HG02981 (cell line): Measurements from ENCODE around the gene PAK6.

Experiments used
- ATAC-seq: cut with Tn5 transposase; IDR thresholded peaks from one replicate; pipeline ENCODE4 v1.9.1; 2021; ENCODE audit warnings: mild to moderate bottlenecking, moderate library complexity; ENCODE audit not compliant: unreplicated experiment

The PAK6 gene

GRCh38 chr15:40307421-40308211 lies 68.8 kb downstream of the PAK6 start, which contains the start of gene PLCB2:
PLCB2 (minus strand) TSS chr15:40307935; CDS start chr15:40307672, 263 bp downstream.
- peak; percentile 46 for ATAC-seq

DNA sequence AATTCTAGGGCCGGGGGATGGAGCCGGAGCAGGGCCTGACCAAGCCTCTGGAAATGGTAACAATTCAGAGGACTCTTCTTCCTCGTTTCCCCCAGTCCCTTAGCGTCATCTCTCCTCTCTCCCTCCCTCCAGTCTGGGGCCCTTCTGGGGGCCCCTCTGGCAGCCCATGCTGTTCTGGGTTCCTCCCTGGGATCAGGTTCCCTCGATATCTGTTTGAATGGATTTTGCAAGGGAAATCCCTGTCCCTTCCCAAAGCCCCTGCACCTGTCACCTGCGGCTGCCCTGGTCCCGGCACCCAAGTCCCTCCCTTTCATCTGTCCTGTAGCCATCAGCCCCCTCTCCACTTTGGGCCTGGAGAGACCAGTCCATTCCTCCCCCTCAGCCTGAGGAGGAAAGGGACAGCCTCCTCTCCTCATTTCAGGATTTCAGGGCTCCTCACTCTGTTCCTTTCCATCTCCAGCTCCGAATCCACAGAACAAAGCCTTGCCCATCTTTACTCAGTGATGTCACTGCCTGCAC lies 70.5 kb downstream of the PAK6 start:
- ATAC-seq, result no peak

DNA sequence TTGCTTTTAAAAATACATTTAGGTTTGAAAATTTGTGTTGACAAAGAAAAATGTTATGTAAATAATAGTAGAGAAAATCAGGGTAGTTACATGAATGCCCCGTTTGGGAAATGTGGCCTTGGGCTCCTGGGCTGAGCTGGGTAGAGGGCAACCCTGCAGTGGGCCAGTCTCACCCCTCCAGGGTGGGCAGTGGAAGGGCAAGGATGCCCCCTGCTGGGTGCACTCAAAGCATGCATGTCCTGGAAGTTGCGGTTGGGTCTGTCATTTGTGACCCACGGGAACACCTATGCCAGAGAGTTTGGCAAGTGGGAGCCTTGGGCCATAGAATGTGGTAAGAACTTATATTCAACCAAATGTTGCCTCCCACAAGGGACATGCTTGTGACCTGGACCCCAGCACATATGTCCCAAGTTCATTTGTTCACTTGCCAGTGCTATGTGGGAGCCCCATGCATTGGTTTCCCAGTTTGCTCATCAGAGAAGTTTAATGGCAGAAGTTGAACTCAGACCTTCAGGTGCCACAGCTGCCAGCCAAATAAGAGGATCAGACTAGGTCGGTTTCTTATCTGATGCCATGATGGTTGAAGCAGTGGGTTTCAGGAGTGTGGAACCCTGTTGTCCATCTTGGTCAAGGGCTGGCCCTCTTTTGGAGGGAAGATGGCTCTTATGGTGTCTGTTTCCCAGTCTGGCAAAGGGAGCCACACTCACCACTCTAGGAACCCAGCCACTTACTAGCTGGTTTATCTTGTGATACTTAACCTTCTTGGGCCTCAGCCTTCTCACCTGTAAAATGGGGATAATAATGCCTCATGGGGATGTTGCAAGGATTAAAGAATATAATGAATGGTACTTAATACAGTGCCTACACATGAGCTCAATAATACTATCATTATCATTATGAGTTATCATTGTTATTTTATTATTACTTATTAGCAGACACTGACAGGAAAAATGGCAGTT lies 71.4 kb downstream of the PAK6 start:
- no peak for ATAC-seq

- ATAC-seq, result no peak
Observed at GRCh38 chr15:40310993-40311392, 72.1 kb downstream of the PAK6 start.

GRCh38 chr15:40312370-40313158 lies 73.7 kb downstream of the PAK6 start:
- no peak for ATAC-seq

DNA sequence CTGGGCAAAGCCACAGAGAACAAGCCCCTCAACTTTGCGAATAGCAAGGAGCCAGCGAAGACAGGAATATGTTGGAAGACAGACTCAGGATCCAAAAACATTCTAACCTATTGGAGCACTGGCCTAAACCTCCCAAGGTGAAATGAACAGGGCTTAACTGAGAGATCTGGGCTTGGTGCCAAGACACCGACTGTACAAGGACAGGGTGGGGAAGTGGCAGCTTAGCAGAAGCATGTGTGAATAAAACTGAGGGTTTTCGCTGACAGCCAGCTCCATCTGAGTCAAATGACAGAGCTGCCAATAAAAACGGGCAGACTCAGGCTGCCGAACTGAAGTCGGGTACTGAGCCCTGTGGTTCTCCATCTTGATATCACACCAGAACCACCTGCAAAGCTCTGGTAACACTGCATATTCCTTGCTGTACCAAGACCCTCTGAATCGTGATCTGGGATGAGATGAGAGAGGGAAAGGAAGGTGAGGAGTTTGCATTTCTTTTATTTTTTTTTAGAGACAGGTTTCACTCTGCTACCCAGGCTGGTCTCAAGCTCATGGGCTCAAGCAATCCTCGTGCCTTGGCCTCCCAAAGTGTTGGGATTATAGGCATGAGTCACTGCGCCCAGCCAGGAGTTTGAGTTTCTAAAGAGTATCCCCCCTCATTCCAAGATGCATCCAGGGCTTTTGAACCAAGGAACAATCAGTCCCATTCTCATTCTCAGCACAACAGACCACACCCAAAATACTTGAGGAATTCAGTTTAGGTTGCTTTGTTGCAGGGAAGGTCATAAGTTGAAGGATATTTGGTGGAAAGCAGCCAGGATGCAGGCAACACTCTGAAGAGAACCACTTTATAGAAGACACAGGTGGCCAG lies 74.9 kb downstream of the PAK6 start:
- ATAC-seq, result no peak

- no peak for ATAC-seq
Observed at GRCh38 chr15:40314723-40315276, 75.9 kb downstream of the PAK6 start.

DNA sequence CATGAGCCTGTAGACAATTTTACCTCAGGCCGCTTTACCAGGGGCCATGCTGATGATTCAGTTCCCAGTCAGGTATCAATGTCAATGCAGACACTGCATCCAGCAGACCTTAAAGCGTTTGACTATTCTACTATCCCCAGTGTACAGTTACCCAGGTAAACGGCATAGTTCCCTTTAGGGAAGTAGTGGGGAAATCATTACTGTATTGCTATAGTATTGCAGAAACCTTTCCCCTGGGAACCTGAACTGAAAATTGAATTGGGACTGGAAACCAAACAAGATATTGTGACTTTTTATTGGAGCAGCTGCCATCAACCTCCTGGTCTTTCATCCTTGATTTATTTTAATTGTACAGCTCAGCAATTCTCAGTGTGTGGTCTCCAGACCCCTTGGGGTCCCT lies 78.1 kb downstream of the PAK6 start:
- no peak for ATAC-seq

DNA sequence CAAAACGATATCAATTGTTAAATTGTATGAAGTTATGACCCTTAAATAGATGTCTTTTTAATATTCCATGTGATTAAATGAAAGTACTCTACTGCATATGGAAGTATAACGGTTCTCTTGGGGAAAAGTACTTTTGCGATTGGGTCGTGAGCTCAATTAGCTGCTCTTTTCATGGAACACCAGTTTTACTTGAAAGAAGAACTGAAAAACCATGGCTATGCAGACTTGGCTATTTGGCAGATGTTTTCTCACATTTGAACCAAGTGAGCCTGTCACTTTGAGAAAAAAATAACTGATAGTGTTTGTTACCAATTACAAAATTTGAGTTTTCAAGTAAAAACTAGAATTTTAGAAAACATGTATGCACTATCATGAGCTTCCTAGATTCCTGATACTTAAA lies 78.7 kb downstream of the PAK6 start:
- no peak for ATAC-seq

DNA sequence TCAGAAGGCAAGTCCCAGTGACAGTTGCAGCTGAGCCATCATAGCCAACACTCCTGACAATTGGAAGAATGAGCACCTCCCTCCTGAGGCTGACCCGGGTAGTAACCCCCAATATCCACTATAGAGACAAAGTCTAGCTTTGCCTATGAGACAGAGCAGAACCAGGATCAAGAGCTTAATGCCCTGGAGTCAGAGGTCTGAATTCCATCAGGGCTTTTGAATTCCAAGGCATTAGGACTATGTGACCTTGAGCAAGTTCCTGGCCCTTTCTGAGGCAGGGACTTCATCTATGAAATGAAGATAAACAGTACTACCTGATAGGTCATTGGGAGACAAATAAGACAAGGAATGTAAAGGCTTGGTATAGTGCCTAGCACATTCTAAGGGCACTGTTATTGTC lies 81.5 kb downstream of the PAK6 start:
- ATAC-seq, result no peak

- ATAC-seq, result no peak
Observed at GRCh38 chr15:40320931-40321371, 82.1 kb downstream of the PAK6 start.

GRCh38 chr15:40322531-40323238 lies 83.8 kb downstream of the PAK6 start:
- no peak for ATAC-seq

GRCh38 chr15:40323239-40323952 lies 84.5 kb downstream of the PAK6 start, which contains the start of gene INAFM2:
INAFM2 (plus strand) TSS chr15:40323692; CDS start chr15:40324056, 364 bp downstream.
- ATAC-seq, result peak; percentile 89

- peak; percentile 2 for ATAC-seq
Observed at GRCh38 chr15:40323953-40324937, 85.4 kb downstream of the PAK6 start.

DNA sequence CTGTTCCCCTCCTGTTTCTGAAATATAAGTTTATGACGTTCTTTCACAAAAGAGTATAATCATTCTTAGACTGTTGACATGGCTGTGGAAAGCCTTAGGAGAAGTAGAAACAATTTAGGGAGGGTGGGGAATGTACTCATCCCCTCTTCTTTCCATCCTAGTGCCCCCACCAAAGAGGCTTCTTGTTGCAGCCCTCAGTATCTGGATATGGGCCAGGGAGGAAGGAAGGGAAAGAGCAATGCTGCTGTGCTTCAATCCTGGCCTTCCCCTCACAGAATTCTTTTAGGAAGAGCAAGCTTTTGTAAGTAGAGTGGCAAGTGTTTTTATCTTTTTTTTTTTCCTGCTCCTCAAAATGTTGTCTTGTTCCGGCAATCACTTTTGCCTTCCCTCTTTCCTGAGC lies 86.3 kb downstream of the PAK6 start:
- ATAC-seq, result no peak

DNA sequence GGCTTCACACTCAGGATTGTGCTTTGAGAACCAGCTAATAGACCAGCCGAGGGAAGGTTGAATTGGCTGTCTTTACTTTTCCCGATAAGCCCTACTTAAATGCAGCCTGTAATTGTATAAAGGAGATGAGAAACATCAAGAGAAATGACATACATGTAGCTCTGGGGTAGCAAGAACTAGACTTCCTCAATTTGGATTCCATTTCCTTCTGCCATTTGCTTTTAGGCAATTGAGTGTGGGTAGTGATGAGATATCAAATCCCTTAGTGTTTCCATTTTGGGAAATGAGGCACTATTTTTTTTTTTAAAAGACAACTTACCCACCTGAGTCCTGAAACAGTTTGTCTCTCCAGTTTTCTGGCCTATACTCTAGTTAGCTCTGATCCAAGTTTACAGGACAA lies 86.8 kb downstream of the PAK6 start:
- ATAC-seq, result no peak
